ENCODE measurements around the gene PKN2.
A peak's percentile ranks its signal among the peaks of the same experiment; 100 is the strongest.

The PKN2 gene

GRCh38 chr1:88736633-88737248, 52.7 kb downstream of the PKN2 start:
- DNase-seq = peak; percentile 58

GRCh38 chr1:88737338-88737927, 53.4 kb downstream of the PKN2 start:
- DNase-seq = no peak

- no peak for DNase-seq
Observed at GRCh38 chr1:88740784-88741183, 56.7 kb downstream of the PKN2 start.

- DNase-seq = no peak
Observed at GRCh38 chr1:88741413-88741812, 57.3 kb downstream of the PKN2 start.

GRCh38 chr1:88742531-88742930, 58.5 kb downstream of the PKN2 start:
- no peak for DNase-seq

GRCh38 chr1:88744142-88744541, 60.1 kb downstream of the PKN2 start:
- DNase-seq = no peak

- DNase-seq = no peak
Observed at GRCh38 chr1:88746916-88747315, 62.8 kb downstream of the PKN2 start.

GRCh38 chr1:88751714-88752113, 67.6 kb downstream of the PKN2 start:
- DNase-seq = no peak

- no peak for DNase-seq
Observed at GRCh38 chr1:88753506-88753905, 69.4 kb downstream of the PKN2 start.

- no peak for DNase-seq
Observed at GRCh38 chr1:88763649-88764406, 79.8 kb downstream of the PKN2 start.

GRCh38 chr1:88768187-88768586, 84.1 kb downstream of the PKN2 start:
- no peak for DNase-seq

GRCh38 chr1:88768816-88769215, 84.7 kb downstream of the PKN2 start:
- no peak for DNase-seq

- no peak for DNase-seq
Observed at GRCh38 chr1:88773540-88774150, 89.6 kb downstream of the PKN2 start.

- no peak for DNase-seq
Observed at GRCh38 chr1:88774151-88774556, 90.1 kb downstream of the PKN2 start.

- peak; percentile 9 for DNase-seq
Observed at GRCh38 chr1:88777604-88778149, 93.6 kb downstream of the PKN2 start.

- no peak for DNase-seq
Observed at GRCh38 chr1:88779880-88780279, 95.8 kb downstream of the PKN2 start.

- DNase-seq = no peak
Observed at GRCh38 chr1:88780485-88780884, 96.4 kb downstream of the PKN2 start.

- no peak for DNase-seq
Observed at GRCh38 chr1:88783145-88783544, 99.1 kb downstream of the PKN2 start.

GRCh38 chr1:88784551-88784950, 100.5 kb downstream of the PKN2 start:
- no peak for DNase-seq

GRCh38 chr1:88787023-88787903, 103.2 kb downstream of the PKN2 start:
- no peak for DNase-seq

GRCh38 chr1:88791192-88791591, 107.1 kb downstream of the PKN2 start:
- DNase-seq = no peak

GRCh38 chr1:88799491-88799890, 115.4 kb downstream of the PKN2 start:
- no peak for DNase-seq
